Ovary (tissue), 9 donors: ENCODE measurements around the gene KLF16. TPM values are rescaled to one million over a fixed set of nuclear protein-coding genes. Genes with fewer than 3 reads are reported as not detected.

Experiments used
- DNase-seq, 5 donors: peaks; one replicate each; pipeline ENCODE4 v3.0.0-alpha.2; 2019 to 2020
- H3K27ac ChIP-seq, 2 donors: fragments of 200-600 bp; one replicate each; pipeline versions ENCODE4 v1.5.1 to v1.8.0; 2019 to 2022
- H3K27me3 ChIP-seq: fragments of 200-600 bp; one replicate; pipeline ENCODE4 v1.8.0; 2022
- H3K36me3 ChIP-seq: fragments of 200-600 bp; sonication (generic); one replicate; pipeline ENCODE4 v1.5.1; 2019
- H3K4me1 ChIP-seq: one replicate; pipeline ENCODE4 v1.8.1; 2013; ENCODE audit warnings: mild to moderate bottlenecking, moderate library complexity; ENCODE audit not compliant: insufficient read depth
- H3K4me3 ChIP-seq: fragments of 200-600 bp; sonication (generic); one replicate; pipeline ENCODE4 v1.5.1; 2017
- H3K9me3 ChIP-seq, 2 donors: fragments of 200-600 bp in 1 of 2; sonication (generic) in 1 of 2; one replicate each; pipeline versions ENCODE4 v1.5.1 to v1.8.1; 2013 to 2019; ENCODE audit warnings: mild to moderate bottlenecking in 1 of 2, moderate library complexity in 1 of 2
- CTCF ChIP-seq, 3 donors: fragments of 450-650 bp in 2 of 3; fragments of 200-600 bp in 1 of 3; IDR thresholded peaks; one replicate each; pipeline versions ENCODE4 v1.5.1 to v1.8.0; 2016 to 2022; ENCODE audit warnings: antibody characterized with exemption in 3 of 3, mild to moderate bottlenecking in 1 of 3
- EP300 ChIP-seq: sonication (generic); formaldehyde crosslinking; IDR thresholded peaks from one replicate; pipeline ENCODE4 v1.6.1; 2017; ENCODE audit warnings: antibody characterized with exemption
- POLR2A ChIP-seq: fragments of 450-650 bp; IDR thresholded peaks from one replicate; pipeline ENCODE4 v1.6.1; 2017; ENCODE audit warnings: antibody characterized with exemption, mild to moderate bottlenecking, moderate library complexity
- WGBS, 3 donors: extraction: QIAGEN DNeasy Blood & Tissue Kit in 1 of 3; methylation state at CpG; one replicate each; pipeline versions ENCODE4 v1.1.5 to v1.1.7; 2013 to 2017; 5-methylcytosine and 5-hydroxymethylcytosine counted together
- intact Hi-C, 4 donors: fragments of 100-400 bp; cut with DNase I; formaldehyde crosslinking; loops; one replicate each; pipeline versions ENCODE4 v1.11.0 to v1.15.1; 2022 to 2023
- polyA plus RNA-seq, 2 donors: library from polyadenylated mRNA; stranded (reverse); fragments of 200-250 nt in 1 of 2; fragments of 350-450 nt in 1 of 2; fragmentation: Illumina TruSeq in 1 of 2; extraction: RNeasy Lipid Tissue Mini Kit (QIAGEN cat#74804) in 1 of 2; gene quantifications; one replicate each; pipeline ENCODE4 v1.2.3, GENCODE V29; 2013 to 2014
- total RNA-seq, 7 donors: library from RNA; depleted of rRNA in 2 of 7; stranded (reverse); fragments of >200 nt in 2 of 7; fragmentation: NEBNext Ultra II Directional in 3 of 7; extraction: Animal tissue kit (Norgen Biotek cat#: 25700) in 3 of 7; gene quantifications; one replicate each; pipeline versions ENCODE4 v1.1.0 to v1.2.4, GENCODE V29; 2016 to 2023
- donor health status: DM: no; HTN: no; CAD: no; lungs with moderate emphysema.
- donor health status: DM: no; HTN: no; CAD: no.
- donor health status: Bipolar disorder and iron deficiency.
- donor health status: DM: yes; HTN: yes; CAD: no.
- donor health status: DM: no; HTN: no; CAD: no.
- donor health status: DM: yes; HTN: yes; CAD: no.

The KLF16 gene
- total and polyA plus RNA-seq, 9 donors, result 0.63 to 26.6 (median 14.4) TPM

DNA sequence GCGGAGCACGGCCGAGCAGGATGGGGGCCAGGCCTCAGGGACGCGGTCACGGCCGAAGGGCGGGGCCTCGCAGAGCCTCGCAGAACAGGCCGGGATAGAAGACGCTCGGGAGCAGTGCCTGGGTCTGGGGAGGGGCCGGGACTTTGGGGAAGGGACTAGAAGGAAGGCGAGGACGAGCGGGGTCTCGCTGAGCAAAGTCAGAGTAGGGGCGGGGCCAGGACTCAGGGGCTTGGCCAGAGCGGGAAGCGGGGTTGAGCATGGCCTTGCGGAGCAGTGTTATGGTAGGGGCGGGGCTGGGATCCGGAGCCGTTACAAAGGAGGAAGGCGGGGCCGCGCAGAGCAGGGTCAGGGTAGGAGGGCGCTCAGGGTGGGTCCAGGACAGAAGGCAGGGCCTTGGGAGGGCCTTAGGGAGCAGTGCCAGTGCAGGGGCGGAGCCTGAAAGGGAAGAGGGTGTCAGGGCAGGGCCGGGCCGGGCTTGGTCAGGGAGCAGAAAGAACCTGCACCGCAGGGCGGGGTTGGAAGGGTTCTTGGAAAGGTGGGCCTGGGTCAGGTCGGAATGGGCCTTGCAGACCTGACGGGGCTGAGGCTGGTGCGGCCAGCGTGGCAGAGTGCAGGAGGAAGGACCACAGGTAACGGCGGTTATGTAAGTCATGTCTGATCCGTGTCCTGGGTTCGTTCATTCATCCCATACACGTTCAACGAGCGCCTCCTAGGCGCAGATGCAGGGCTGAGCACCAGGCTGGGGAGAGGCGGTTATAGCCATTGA is 50.8 kb downstream of the KLF16 start:
- peak overlapping the region; percentile 77 to 80 for H3K27ac ChIP-seq
- TF ChIP-seq POLR2A (peak; percentile 28), EP300 (no peak), CTCF (IDR thresholded peaks at IDR 0.05) (peak in 1 of 3 donors; percentile 36)
- no peaks in the 10 kb centered on the region for H3K9me3 ChIP-seq
- peak; percentile 90 to 94 (median 91) for DNase-seq
- H3K4me3 ChIP-seq, result peak overlapping the region; percentile 46
- H3K36me3 ChIP-seq, result no peaks in the 10 kb centered on the region
- peaks cover 5% of the 10 kb centered on the region for H3K4me1 ChIP-seq
- WGBS, 3 donors, result 0 to 1% (median 0%) methylated on average over 47 of the region's 47 CpGs
- H3K27me3 ChIP-seq, result no peaks in the 10 kb centered on the region
- intact Hi-C loops, result loop anchor here in 1 of 4 donors (10.0 kb wide), 1 partner anchor 268 kb away; no protein-coding TSS in a partner anchor

DNA sequence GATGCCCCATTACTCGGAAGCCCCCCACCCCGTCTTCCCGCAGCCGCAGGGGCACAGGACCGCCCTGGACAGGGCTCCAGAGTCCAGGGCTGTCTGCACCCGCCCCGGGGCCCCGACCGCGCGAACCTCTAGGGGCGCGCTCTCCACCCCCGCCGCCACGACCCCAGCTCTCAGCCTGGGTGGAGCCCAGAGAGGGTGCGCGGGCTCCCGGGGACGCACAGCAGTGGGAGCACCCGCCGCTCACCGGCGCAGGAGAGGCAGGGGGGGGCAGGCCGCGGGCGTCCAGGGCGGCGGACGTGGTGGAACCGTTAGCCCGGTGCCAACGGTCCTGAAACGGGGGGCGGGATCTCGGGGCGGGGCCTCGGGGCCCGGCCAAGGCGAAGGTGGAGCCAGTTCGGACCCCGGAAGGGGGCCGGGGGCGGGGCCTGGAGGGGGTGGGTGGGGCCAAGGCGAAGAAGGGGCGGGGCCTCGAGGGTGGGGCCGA is 51.4 kb downstream of the KLF16 start, which contains the start of gene ATP8B3:
ATP8B3 (minus strand) TSS at position 335 of the 484 bp plus-strand sequence. CDS start 540 bp downstream, outside the sequence.
- TF ChIP-seq CTCF (IDR thresholded peaks at IDR 0.05) (no peak), POLR2A (no peak), EP300 (no peak)
- no peaks in the 10 kb centered on the region for H3K9me3 ChIP-seq
- no peaks in the 10 kb centered on the region for H3K27me3 ChIP-seq
- intact Hi-C loops, result loop anchor here in 1 of 4 donors (10.0 kb wide), 1 partner anchor 267 kb away; no protein-coding TSS in a partner anchor
- no peak for DNase-seq
- WGBS, 3 donors, result 2 to 6% (median 4%) methylated on average over 16 to 48 of the region's 48 CpGs
- H3K27ac ChIP-seq, result peak within 1 kb of the TSS; percentile 77 to 80
- H3K4me3 ChIP-seq, result peak within 1 kb of the TSS; percentile 46
- H3K36me3 ChIP-seq, result no peaks in the 10 kb centered on the region
- peaks cover 5% of the 10 kb centered on the region for H3K4me1 ChIP-seq

GRCh38 chr19:1811472-1811894 is 51.9 kb downstream of the KLF16 start:
- Histone ChIP-seq H3K9me3 (no peaks in the 10 kb centered on the region), H3K27ac (peak overlapping the region; percentile 47 to 77), H3K4me3 (no peak overlapping the region), H3K4me1 (peaks cover 5% of the 10 kb centered on the region), H3K36me3 (no peaks in the 10 kb centered on the region), H3K27me3 (no peaks in the 10 kb centered on the region)
- 24 to 30% (median 29%) methylated on average over 13 of the region's 13 CpGs for WGBS, 3 donors
- peak; percentile 62 to 74 (median 74) for DNase-seq
- no peak for TF ChIP-seq CTCF (IDR thresholded peaks at IDR 0.05)
- TF ChIP-seq EP300, result no peak
- TF ChIP-seq POLR2A, result no peak
- intact Hi-C loops, result loop anchor here in 1 of 4 donors (10.0 kb wide), 1 partner anchor 267 kb away; no protein-coding TSS in a partner anchor

GRCh38 chr19:1810439-1811160 is 52.8 kb downstream of the KLF16 start:
- peak in 3 of 5 donors; percentile 38 to 42 (median 42) for DNase-seq
- TF ChIP-seq EP300, result no peak
- no peak for TF ChIP-seq POLR2A
- TF ChIP-seq CTCF (IDR thresholded peaks at IDR 0.05), result no peak
- H3K4me3 ChIP-seq, result no peak overlapping the region
- 87 to 89% (median 88%) methylated on average over 19 of the region's 19 CpGs for WGBS, 3 donors
- no peaks in the 10 kb centered on the region for H3K27me3 ChIP-seq
- no peaks in the 10 kb centered on the region for H3K36me3 ChIP-seq
- H3K4me1 ChIP-seq, result peaks cover 5% of the 10 kb centered on the region
- intact Hi-C loops, result loop anchor here in 1 of 4 donors (10.0 kb wide), 1 partner anchor 266 kb away; no protein-coding TSS in a partner anchor
- no peaks in the 10 kb centered on the region for H3K9me3 ChIP-seq
- peak overlapping the region; percentile 12 to 14 for H3K27ac ChIP-seq
